HEK293 (cell line): ENCODE measurements around the gene SLBP.

Experiments
- CTCF ChIA-PET: fragments of 350-600 bp; formaldehyde crosslinking; extraction: SDS; loops from one replicate; lab custom pipeline; 2021; ENCODE audit warnings: antibody characterized with exemption; lab: Yijun Ruan, JAX
- POLR2A ChIA-PET: fragments of 300-600 bp; formaldehyde crosslinking; extraction: SDS; loops from one replicate; lab custom pipeline; 2020; ENCODE audit warnings: antibody characterized with exemption, inconsistent platforms; lab: Yijun Ruan, JAX
- H3K27ac ChIP-seq: fragments of 200-500 bp; sonication (Bioruptor generic); 2 replicates; pipeline ENCODE4 v1.5.1; 2014; ENCODE audit warnings: low read depth, low read length, control low read depth, inconsistent platforms; ENCODE audit errors: extremely low read depth
- H3K36me3 ChIP-seq, 2 experiments: fragments of 200-500 bp in 1 of 2; sonication (Bioruptor generic) in 1 of 2; 1 replicate in 1 of 2; 2 replicates in 1 of 2; pipeline ENCODE4 v1.5.1; 2014 to 2017; ENCODE audit warnings: inconsistent platforms in 2 of 2, low read length in 2 of 2; ENCODE audit not compliant: control insufficient read depth in 2 of 2, insufficient read depth in 1 of 2
- H3K4me1 ChIP-seq: fragments of 200-500 bp; sonication (Bioruptor generic); 2 replicates; pipeline ENCODE4 v1.5.1; 2014; ENCODE audit warnings: mild to moderate bottlenecking, low read length, inconsistent platforms; ENCODE audit not compliant: control insufficient read depth, insufficient read depth
- H3K4me3 ChIP-seq: 2 replicates; pipeline ENCODE4 v1.5.1; 2011; ENCODE audit warnings: low read depth, mild to moderate bottlenecking, control low read depth, low read length, moderate library complexity
- H3K9me3 ChIP-seq: fragments of 200-500 bp; sonication (Bioruptor generic); 2 replicates; pipeline ENCODE4 v1.5.1; 2014; ENCODE audit warnings: low read depth, low read length, inconsistent platforms; ENCODE audit not compliant: control insufficient read depth, insufficient read depth
- GLIS2 ChIP-seq: fragments of 450-650 bp; formaldehyde crosslinking; IDR thresholded peaks from 2 replicates; pipeline ENCODE4 v1.5.1; 2016; ENCODE audit warnings: missing biosample characterization, missing genetic modification characterization
- HIC1 ChIP-seq: fragments of 450-650 bp; formaldehyde crosslinking; IDR thresholded peaks from 2 replicates; pipeline ENCODE4 v1.5.1; 2016; ENCODE audit warnings: missing biosample characterization, missing genetic modification characterization
- PRDM10 ChIP-seq: fragments of 450-650 bp; formaldehyde crosslinking; IDR thresholded peaks from 2 replicates; pipeline ENCODE4 v1.5.1; 2016; ENCODE audit warnings: missing biosample characterization, missing genetic modification characterization
- SALL2 ChIP-seq: fragments of 450-650 bp; formaldehyde crosslinking; IDR thresholded peaks from 2 replicates; pipeline ENCODE4 v1.5.0; 2017; ENCODE audit warnings: missing biosample characterization, mild to moderate bottlenecking, missing genetic modification characterization, borderline replicate concordance
- ZBTB17 ChIP-seq: fragments of 450-650 bp; formaldehyde crosslinking; IDR thresholded peaks from 2 replicates; pipeline ENCODE4 v1.5.1; 2016; ENCODE audit warnings: missing biosample characterization, missing genetic modification characterization
- ZBTB48 ChIP-seq: fragments of 450-650 bp; formaldehyde crosslinking; IDR thresholded peaks from 2 replicates; pipeline ENCODE4 v1.5.1; 2016; ENCODE audit warnings: missing biosample characterization, missing genetic modification characterization
- ZBTB7A ChIP-seq: fragments of 450-650 bp; formaldehyde crosslinking; IDR thresholded peaks from 2 replicates; pipeline ENCODE4 v1.5.1; 2016; ENCODE audit warnings: low read depth, missing biosample characterization, missing genetic modification characterization
- ZNF133 ChIP-seq: fragments of 450-650 bp; formaldehyde crosslinking; IDR thresholded peaks from 2 replicates; pipeline ENCODE4 v1.5.1; 2016; ENCODE audit warnings: missing biosample characterization, missing genetic modification characterization
- ZNF510 ChIP-seq: fragments of 450-650 bp; formaldehyde crosslinking; IDR thresholded peaks from 2 replicates; pipeline ENCODE4 v1.5.1; 2018; ENCODE audit warnings: mild to moderate bottlenecking, missing genetic modification characterization, missing biosample characterization; ENCODE audit not compliant: insufficient replicate concordance
- ZSCAN23 ChIP-seq: fragments of 450-650 bp; formaldehyde crosslinking; IDR thresholded peaks from 2 replicates; pipeline ENCODE4 v1.5.1; 2016; ENCODE audit warnings: missing biosample characterization, missing genetic modification characterization
- ZSCAN5A ChIP-seq: fragments of 450-650 bp; formaldehyde crosslinking; IDR thresholded peaks from 2 replicates; pipeline ENCODE4 v1.5.1; 2016; ENCODE audit warnings: missing biosample characterization, missing genetic modification characterization

SLBP gene

GRCh38 chr4:1751155-1751918, 39.2 kb upstream of the SLBP start:
- Histone ChIP-seq H3K27ac (no peak overlapping the region), H3K4me1 (no peaks in the 10 kb centered on the region), H3K9me3 (no peaks in the 10 kb centered on the region), H3K4me3 (no peak overlapping the region), H3K36me3 (no peaks in the 10 kb centered on the region)
- CTCF ChIA-PET, result interaction anchor here (1.2 to 2.1 kb wide), 2 partner anchors 58 to 59 kb away, joined by 6 to 7 read pairs; no protein-coding TSS in a partner anchor
- TF ChIP-seq PRDM10, result no peak
- TF ChIP-seq GLIS2 (tag by site-specific recombination), result 0 out of 2 replicates have a peak, but pooled peaks have one; percentile 28
- POLR2A ChIA-PET, result no interaction called here

GRCh38 chr4:1750381-1751154, 38.4 kb upstream of the SLBP start:
- H3K36me3 ChIP-seq, result no peaks in the 10 kb centered on the region
- no peak overlapping the region for H3K4me3 ChIP-seq
- H3K4me1 ChIP-seq, result no peaks in the 10 kb centered on the region
- H3K9me3 ChIP-seq, result no peaks in the 10 kb centered on the region
- CTCF ChIA-PET, result interaction anchor here (8.0 kb wide), 1 partner anchor 60 kb away, joined by 148 read pairs; no protein-coding TSS in a partner anchor
- TF ChIP-seq ZBTB48 (tag by site-specific recombination) (no peak), HIC1 (tag by site-specific recombination) (peak; percentile 56), ZNF510 (tag by site-specific recombination) (no peak), SALL2 (tag by site-specific recombination) (no peak), ZSCAN23 (no peak), ZBTB7A (tag by site-specific recombination) (peak; percentile 74; the same call in 1 of the 2 replicates), ZNF133 (no peak), ZBTB17 (tag by site-specific recombination) (no peak), GLIS2 (tag by site-specific recombination) (peak; percentile 62), ZSCAN5A (no peak)
- TF ChIP-seq, all 188 proteins: peak for 3
- POLR2A ChIA-PET, result no interaction called here
- H3K27ac ChIP-seq, result no peak overlapping the region
